ENCODE measurements around the gene ATP6V0E2.
"Not testable (repeated sequence)": the region's sequence is repeated elsewhere in the genome, so short reads cannot be mapped to it uniquely, and the experiment has no call there.

ATP6V0E2 gene

GRCh38 chr7:149880638-149881311 is 7.0 kb downstream of the ATP6V0E2 start:
- DNase-seq = no peak

DNA sequence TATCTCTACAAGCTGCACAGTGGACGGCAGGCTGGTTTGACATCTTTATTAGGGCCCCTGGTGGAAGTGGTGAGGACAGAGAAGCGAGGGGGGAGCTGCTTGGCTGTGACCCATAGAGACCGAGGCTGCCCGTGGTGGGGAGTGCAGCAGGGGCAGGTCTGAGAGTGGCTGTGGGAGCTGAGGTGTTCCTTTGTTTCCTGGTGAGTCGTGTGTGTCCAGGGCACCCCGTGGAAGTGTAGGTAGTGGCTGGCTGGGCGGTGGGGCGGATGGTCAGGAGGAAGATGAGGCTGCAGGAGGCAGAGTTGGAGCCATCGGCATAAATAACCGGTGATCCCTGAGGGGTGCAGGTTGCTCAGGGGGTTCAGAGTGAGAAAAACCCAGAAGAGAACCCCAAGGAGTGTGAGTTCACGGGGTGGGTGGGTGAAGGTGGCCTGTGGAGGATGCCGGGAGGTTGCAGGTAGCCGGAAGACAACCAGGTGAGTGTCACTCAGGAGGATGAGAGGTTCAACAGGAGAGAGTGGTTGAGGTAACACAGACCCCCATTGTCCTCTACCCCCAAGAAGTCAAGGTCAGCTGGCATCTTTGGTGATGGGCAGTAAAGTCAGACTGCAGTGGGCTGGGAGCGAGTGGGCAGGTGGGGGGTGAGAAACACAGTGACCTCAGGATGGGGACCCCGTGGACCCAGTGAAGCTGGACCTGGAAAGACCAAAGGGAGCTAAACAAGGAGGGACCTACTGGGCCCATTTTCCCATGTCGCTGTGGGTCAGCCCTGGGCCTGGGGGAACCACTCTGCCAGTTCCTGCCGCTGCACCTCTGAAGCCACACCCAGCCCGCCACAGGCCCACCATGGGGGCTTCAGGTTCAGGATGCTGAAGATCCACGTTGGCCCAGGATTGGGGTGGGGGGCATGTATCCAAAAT is 7.8 kb downstream of the ATP6V0E2 start:
- DNase-seq = no peak

DNA sequence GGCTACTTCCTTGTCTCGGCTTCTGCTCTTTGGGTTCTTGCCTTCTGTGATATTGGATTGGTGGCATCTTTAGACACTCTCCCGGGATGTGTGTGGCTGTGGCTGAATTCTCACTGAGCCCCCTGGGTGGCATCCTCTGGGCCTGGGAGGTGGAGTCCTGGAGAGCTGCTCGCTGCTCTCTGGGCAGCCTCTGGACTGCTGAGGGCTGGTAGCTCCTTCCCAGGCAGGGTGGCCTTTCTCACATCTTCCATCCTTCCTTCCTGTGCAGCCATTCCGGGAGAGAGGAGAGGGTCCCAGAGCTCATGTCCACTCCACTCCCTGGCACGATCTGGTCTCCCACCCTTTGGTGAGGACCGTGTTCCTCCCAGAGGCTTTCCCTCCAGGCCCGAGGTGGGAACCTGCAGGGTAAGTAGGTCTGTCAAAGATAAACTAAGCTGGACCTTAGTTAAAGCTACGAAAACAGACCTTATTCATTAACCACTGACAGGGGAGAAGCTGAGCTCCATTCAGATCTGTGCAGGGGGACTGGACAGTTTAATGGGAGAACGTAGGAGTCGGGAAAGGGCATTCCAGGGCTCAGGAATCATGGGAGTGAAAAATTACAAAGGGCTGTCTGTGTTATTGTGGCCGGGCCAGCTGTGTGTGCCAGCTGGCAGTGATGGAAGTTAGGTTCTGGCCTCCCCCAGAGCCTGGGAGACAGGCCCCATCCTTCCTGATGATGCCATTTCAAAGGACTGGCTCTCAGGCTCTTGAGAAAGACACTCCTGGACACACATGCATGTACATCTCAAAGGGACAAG is 8.7 kb downstream of the ATP6V0E2 start:
- DNase-seq = no peak

GRCh38 chr7:149883048-149883438 is 9.3 kb downstream of the ATP6V0E2 start:
- DNase-seq = no peak

GRCh38 chr7:149883452-149883861 is 9.7 kb downstream of the ATP6V0E2 start:
- peak; percentile 88 for DNase-seq

DNA sequence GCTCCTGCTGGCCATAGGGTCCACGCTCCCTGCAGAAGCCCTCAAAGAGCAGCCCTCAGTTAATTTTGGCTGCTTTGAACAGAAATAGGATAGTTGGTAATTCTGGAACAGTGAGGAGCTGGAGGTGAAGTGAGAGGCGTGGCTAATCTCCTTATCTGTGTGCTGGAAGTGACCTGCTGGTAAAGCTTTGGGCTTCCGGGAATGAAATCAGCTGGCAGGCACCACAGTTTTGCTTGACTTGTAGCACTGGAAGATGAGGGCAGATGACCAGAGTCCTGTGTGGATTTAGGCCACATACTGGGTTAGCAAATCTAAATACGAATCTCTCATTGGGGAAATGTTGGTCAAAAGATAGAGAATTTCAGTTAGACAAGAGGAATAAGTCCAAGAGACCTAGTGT is 10.2 kb downstream of the ATP6V0E2 start:
- DNase-seq = no peak

DNA sequence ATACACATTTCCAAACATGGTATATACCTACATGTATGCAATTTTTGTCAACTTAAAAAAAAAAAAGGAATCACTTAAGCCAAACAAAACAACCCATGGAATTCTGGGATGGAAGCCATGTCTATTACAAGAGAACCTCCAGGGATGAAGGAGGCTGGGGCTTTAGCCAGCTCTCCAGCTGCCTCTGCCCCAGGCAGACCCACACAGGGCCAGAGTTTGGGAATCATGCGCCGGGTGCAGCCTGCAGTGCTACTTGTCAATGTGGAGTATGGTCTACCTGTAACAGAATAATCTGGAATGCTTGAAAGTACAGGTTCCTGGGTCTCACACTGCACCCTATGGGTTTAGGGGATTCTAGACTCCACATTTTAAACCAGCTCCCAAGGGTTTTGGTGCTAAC is 10.8 kb downstream of the ATP6V0E2 start:
- no peak for DNase-seq

GRCh38 chr7:149885191-149886017 is 11.6 kb downstream of the ATP6V0E2 start:
- no peak for DNase-seq

- DNase-seq = no peak
Observed at GRCh38 chr7:149886018-149886415, 12.2 kb downstream of the ATP6V0E2 start.

DNA sequence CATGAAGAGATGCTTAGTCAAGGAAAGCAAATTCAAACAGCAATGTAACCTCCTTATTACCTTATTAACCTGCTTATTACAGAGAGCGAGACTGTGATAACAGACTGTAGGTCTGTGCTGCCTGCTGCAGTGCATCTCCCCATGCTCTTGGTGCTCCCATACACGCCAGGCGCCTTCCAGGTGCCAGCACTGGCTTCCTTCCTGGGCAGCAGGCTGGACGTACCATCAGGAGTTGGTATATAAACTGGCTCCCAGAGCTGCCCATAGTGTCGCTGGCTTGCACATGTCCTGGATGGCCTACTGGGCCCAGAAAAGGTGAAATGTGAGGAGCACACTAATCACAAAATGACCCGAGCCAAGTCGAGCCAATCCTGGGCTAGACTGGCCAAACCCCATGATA is 13.5 kb downstream of the ATP6V0E2 start:
- DNase-seq = no peak

DNA sequence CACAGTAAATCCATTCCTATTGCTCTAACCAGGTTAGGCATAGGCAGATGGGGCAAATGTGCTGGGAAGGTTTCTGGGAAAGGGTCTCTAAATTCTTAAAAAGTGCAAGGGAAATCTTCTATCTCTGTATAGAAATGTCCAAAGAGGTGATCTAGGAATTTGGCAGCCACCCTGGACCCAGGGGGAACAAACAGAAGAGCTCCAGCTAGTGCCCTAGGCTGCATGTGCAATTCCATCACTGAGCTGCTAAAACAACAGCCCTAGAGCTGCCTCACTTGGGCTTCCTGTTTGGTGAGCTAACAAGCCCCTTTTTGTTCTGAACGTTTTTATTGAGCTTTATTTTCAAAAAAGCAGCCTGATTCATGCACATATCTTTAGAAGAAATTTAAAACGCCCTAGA is 16.9 kb downstream of the ATP6V0E2 start:
- not testable (repeated sequence) for DNase-seq

GRCh38 chr7:149894957-149895356 is 21.2 kb downstream of the ATP6V0E2 start:
- not testable (repeated sequence) for DNase-seq

DNA sequence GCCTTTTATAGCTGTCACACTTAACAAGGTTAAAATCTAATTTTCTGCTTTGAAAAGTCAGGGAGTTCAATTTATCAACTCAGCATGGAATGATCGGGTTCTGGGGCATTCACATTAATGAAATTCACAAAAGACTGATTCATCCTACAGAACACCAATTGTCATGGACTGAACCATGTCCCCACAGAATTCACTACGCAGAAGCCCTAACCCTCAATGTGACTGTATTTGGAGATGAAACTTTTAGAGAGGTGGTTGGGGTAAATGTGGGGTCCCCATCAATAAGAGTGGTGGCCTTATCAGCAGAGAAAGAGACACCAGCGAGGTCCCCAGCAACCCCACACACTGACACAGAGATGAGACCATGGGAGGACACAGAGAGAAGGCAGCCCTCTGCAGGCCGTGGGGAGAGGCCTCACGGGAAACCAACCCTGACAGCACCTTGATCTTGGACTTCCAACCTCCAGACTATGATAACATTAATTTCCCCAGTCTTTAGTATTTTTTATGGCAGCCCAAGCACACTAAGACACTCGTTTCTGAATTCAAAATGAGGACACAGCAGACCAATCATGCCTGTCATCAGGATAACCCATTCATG is 34.1 kb downstream of the ATP6V0E2 start:
- DNase-seq = not testable (repeated sequence)

DNA sequence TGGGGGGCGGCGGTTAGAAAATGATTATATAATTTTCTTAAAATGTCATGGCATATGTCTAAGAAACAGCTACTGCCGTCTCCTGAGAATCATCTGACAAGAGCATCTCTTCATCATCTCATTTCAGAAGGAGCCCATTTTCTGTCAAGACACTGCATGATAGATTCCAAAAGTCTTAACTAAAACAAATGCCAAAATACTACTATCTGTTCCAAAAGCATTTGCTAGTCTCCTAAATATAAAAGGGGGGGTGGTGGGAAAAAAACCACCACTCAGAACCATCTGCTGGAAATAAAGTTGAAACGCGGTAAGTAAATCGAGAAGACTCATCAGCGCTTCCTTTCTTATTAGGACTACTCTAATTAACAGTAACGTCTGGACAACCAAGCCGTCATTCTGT is 36.5 kb downstream of the ATP6V0E2 start:
- not testable (repeated sequence) for DNase-seq

GRCh38 chr7:149912126-149912525 is 38.4 kb downstream of the ATP6V0E2 start:
- not testable (repeated sequence) for DNase-seq

DNA sequence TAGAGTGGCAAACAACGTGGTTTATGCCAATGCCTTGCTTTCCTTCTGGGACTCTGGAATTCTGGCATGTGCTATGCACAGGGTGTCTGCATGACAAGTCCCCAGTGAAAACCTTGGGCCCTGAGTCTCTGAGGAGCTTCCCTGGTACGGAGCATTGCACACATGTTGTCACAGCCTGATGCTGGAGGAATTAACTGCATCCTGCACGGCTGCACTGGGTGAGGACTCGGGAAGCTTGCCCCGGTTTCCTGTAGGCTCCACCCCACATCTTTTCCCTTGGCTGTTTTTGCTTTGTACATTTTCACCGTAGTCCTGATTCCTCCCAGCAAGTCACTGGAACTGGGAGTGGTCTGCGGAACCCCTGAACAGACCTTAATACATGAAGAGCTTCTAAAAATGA is 52.6 kb downstream of the ATP6V0E2 start:
- DNase-seq = not testable (repeated sequence)

Data from DMS53 (cell line).